Measurements from ENCODE around the gene COL16A1.

- TF ChIP-seq YY1 (IDR thresholded peaks at IDR 0.05; ENCODE audit: insufficient read depth, insufficient read length) (no peak), ZNF274 (IDR thresholded peaks at IDR 0.05; ENCODE audit: low read depth, low read length) (no peak)
These were observed 40.0 kb downstream of the COL16A1 start for GRCh38 chr1:31663622-31664452.
